Testis (tissue), 2 donors: Measurements from ENCODE around the gene SPPL2A.

Experiments
- POLR2A ChIP-seq: fragments of 450-650 bp; IDR thresholded peaks from one replicate; pipeline ENCODE4 v1.6.1; 2017; ENCODE audit warnings: antibody characterized with exemption, mild to moderate bottlenecking, moderate library complexity
- TF ChIP-seq, protein P1 (sequence below), 3 experiments: fragments of 450-650 bp in 2 of 3; fragments of 200-600 bp in 1 of 3; sonication (generic) in 1 of 3; IDR thresholded peaks; one replicate each; pipeline ENCODE4 v1.5.1; 2016 to 2019; ENCODE audit warnings: antibody characterized with exemption in 3 of 3, mild to moderate bottlenecking in 2 of 3, moderate library complexity in 1 of 3

DNA sequence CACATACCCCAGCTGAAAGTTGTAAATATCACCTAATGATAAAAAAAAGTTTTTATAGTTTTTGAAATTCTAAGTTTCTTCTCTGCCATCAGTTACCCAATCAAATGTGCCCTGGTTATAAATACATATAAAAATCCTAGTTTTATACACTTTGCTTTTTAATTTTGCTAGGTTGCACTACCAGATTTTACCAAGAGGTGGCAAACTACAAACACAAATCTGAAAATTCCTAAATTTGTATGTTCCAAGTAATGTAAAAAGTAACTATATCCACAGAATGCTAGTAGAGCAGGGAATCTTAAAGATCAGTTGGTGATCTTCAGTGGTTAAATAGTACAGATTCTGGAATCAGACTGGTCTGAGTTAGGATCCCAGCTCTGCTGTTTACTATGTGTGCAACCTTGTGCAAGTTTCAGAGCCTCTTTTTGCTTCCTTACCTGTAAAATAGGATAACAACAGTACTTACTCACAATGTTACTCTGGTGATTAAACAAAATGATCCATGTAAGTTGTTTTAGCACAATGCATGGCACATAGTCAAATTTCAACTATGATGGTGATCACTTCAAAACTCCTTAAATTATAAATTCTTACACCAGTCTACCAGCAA, 89.9 kb downstream of the SPPL2A start:
- TF ChIP-seq, protein P1, sequence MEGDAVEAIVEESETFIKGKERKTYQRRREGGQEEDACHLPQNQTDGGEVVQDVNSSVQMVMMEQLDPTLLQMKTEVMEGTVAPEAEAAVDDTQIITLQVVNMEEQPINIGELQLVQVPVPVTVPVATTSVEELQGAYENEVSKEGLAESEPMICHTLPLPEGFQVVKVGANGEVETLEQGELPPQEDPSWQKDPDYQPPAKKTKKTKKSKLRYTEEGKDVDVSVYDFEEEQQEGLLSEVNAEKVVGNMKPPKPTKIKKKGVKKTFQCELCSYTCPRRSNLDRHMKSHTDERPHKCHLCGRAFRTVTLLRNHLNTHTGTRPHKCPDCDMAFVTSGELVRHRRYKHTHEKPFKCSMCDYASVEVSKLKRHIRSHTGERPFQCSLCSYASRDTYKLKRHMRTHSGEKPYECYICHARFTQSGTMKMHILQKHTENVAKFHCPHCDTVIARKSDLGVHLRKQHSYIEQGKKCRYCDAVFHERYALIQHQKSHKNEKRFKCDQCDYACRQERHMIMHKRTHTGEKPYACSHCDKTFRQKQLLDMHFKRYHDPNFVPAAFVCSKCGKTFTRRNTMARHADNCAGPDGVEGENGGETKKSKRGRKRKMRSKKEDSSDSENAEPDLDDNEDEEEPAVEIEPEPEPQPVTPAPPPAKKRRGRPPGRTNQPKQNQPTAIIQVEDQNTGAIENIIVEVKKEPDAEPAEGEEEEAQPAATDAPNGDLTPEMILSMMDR (IDR thresholded peaks at IDR 0.05), result peak; percentile 59 to 87 (median 67)
- no peak for TF ChIP-seq POLR2A
